HG03342 (cell line): ENCODE data around the gene NSUN2.
"Not testable (repeated sequence)": the region's sequence is repeated elsewhere in the genome, so short reads cannot be mapped to it uniquely, and the experiment has no call there.

ENCODE experiments used
- ATAC-seq: cut with Tn5 transposase; IDR thresholded peaks from one replicate; pipeline ENCODE4 v1.9.1; 2021; ENCODE audit warnings: mild to moderate bottlenecking, moderate library complexity; ENCODE audit not compliant: unreplicated experiment

NSUN2 gene

DNA sequence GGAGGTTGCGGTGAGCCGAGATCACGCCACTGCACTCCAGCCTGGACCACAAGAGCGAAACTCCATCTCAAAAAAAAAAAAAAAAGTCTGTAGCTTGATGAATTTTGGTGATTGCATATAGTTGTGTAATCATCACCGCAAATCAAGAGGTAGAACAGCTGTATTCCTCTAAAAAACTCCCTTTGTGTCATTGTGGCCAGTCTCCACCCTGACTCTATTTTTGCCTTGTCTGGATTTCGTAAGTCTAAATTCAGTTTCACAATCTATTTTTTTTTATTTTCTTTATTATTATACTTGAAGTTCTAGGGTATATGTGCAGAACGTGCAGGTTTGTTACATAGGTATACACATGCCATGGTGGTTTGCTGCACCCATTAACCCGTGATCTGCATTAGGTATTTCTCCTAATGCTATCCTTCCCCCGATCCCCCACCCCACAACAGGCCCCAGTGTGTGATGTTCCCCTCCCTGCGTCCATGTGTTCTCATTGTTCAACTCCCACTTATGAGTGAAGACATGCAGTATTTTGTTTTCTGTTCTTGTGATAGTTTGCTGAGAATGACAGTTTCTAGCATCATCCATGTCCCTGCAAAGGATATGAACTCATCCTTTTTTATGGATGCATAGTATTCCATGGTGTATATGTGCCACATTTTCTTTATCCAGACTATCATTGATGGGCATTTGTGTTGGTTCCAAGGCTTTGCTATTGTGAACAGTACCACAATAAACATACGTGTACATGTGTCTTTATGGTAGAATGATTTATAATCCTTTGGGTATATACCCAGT is 12.9 kb upstream of the NSUN2 start:
- not testable (repeated sequence) for ATAC-seq

GRCh38 chr5:6644794-6645241 is 12.0 kb upstream of the NSUN2 start:
- ATAC-seq, result no peak

DNA sequence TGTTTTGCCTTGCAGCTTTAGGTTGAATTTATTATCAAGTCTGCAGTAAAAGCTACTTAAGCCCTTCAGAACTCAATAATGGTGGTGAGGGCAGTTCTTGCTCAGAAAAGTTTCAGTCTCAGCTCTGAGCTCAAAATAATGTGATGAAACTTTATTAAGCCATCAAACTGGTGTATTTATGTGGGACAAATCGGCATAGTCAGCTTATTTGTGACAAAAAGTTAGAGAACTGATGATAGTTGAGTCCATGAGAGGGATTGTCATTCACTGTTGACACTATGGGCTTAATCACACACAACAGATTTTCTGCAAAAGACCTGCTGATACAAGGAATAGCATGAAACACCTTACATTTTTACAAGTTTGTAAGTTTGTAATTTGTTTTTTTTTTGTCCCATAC is 9.8 kb upstream of the NSUN2 start:
- ATAC-seq, result no peak

DNA sequence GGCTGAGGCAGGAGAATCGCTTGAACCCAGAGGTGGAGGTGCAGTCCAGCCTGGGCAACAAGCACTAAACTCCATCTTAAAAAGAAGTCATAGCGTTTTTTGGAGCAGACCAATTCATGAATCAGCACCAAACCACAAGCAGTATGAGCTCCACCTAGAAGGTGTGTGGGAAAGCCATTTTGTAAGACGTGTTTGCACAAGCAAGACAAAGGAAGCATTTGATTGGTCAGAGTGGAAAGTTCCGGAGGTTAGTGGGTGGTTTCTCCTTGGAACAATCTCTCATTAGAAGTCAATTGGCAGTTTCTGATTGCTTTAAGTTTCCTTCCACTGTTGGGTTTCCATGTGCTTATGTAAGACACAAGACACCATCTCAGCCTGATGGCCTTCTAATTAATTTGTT is 5.4 kb upstream of the NSUN2 start:
- no peak for ATAC-seq

DNA sequence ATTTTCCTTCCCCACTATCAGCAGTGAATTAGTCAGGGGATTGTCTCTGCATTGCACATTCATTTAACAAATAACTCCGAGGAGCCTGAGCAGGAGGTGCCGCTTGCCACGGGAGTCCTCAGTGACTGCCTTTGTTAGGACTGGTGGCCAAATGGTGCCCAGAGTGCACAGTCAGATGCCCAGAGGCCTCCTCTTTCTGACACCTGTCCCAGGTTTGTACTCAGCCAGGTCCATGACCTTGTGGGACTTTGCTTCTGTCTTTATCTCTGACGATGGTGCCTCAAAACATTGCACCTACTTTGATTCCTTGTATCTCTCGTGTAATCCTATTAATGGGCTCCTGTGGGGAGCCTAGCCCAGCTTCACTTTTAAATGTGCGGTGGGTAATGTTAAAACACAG is 4.7 kb upstream of the NSUN2 start:
- ATAC-seq, result no peak

DNA sequence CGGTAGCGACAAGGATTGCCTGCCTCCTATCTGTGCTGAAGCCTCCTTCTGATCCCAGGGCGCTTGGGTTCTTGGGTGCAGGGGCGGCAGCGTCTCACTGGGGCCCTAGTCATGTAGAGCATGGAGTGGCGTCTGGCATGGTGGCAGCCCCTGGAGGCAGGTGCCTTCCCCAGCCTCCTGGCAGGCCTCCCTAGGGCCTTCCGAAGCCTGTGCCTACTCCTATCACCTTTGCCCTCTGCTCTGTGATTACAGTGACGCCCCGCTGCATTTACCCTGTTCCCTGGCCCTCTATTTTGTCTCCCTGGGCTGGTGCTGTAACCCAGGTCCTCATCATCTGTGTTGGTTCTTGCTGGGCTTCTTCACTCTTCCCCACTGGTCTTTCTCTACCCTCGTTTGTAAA is 4.2 kb upstream of the NSUN2 start:
- no peak for ATAC-seq

DNA sequence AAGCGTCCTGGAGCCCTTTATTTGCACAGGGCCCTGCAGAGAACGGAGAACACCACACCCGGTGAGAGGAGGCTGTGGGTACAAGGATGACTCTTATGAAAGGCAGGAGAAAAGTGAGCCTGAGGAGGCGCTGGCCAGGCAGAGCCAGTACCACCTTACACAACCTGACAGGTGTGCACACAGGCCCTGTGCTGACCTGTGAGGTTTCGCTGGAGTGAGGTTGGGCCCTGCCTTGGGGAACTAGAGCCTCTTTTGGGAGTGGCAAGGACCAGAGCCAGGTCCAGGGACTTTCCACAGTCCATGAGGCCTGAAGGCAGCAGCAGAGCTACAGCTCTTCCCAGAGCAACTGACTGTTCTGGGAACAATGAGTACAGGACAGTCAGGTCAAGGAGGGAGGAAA is 3.4 kb upstream of the NSUN2 start:
- no peak for ATAC-seq

DNA sequence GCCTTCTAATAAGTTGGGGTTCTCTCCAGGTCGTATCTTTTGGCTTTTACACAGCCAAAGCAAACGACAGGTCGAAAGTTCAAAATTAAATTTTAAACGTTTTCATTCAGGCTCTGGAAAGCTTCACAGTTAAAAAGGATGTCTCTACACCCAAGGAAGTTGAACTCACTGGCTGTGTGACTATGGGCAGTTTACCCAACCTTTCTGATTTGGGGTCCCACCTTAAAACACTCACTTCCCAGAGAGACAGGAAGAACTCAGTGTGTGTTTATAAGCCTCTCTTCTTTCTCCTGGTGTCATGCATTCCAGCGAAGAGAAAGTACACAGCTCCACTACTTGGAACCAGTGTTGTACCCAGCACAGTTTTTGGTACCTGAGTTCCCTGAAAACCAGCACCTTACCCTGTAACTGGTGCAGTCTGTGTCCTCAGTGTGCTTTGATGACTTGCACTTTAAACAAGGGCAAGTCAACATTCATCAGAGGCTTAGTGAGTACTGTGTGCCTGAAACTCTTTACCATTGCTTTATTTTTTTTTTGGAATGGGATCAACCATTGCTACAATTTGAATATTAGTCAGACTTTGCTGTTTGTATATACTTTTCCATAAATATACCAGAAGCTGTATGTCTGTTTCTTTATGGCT is 2.1 kb upstream of the NSUN2 start:
- ATAC-seq, result no peak

DNA sequence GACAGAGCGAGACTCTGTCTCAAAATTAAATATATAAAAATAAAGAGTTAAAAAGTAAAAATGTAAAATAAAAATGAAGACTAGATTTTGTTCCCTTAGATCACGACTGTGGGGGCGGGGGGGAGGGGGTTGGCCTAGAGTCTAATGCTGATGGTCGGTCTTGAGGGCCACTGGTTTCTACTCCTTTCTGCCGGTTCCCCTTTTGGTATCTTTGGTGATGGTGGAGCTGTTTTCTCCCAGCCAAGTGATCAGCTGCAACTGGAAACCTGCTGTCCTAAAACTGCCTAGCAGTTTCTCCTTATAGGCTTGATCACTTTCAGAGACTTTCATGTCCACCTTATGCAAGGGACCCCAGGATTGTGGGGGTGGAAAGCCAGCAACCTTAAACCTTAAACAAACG is 1.5 kb upstream of the NSUN2 start:
- no peak for ATAC-seq

DNA sequence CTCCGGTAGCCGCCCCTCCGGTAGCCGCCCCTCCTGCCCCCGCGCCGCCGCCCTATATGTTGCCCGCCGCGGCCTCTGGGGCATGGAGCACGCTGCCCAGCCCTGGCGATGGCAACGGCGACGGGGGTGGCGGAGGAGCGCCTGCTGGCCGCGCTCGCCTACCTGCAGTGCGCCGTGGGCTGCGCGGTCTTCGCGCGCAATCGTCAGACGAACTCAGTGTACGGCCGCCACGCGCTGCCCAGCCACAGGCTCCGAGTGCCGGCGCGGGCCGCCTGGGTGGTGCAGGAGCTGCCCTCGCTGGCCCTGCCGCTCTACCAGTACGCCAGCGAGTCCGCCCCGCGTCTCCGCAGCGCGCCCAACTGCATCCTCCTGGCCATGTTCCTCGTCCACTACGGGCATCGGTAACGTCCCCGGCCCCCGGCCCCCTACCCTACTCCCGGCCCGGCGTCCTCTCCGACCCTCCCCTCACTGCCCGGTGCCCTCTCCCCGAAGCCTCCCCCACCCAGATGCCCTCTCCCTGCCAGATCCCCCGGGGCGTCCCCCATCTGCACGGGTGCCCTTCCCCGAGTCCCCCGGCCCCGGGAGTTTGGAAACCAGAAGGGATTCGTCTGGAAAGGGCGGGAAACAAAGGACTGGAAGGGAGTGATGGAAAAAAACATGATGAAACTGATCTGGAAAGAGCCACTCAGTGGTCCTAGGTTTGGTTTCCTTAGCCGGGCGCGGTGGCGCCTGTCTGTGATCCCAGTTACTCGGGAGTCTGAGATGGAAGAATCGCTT is 813 bp upstream of the NSUN2 start:
- peak; percentile 37 for ATAC-seq

GRCh38 chr5:6632324-6632887 is 438 bp downstream of the NSUN2 start:
- peak; percentile 25 for ATAC-seq

GRCh38 chr5:6631441-6631840 is 1.4 kb downstream of the NSUN2 start:
- no peak for ATAC-seq

DNA sequence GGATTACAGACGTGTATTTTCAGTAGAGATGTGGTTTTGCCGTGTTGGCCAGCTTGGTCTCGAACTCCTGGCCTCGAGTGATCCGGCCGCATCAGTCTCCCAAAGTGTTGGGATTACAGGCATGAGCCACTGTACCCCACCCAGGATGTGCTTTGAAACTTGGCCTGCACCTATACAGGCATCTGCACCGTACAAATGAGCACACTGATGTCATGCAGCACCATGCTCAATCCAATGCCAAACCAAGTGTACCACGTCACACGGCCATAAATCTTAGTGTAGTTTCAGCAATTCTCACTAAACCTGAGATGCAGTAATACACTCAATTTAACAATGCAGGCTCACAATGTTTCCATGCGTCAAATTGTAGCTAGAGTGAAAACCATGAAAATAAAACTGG is 6.3 kb downstream of the NSUN2 start:
- no peak for ATAC-seq

DNA sequence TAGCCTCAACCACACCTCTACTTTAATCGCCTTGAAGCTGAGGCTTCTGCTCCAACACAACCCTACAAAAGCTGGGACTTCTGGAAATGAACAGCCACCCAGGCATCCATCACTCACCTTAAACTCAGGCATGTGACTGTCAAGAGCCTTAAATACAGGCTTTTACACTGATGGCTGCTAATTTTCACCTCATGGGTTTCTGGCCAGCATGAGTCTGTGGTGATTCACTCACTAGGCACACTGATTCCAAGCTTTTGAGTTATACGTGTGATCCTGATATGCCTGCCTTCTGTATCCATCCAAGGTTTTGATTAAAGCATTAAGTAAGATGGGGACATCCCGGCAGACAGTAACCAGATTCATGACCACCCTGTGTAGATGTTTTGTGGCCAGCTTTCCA is 8.9 kb downstream of the NSUN2 start:
- ATAC-seq, result no peak

- ATAC-seq, result no peak
These were observed 9.6 kb downstream of the NSUN2 start for GRCh38 chr5:6623228-6623627.

GRCh38 chr5:6616632-6617031 is 16.2 kb downstream of the NSUN2 start:
- no peak for ATAC-seq

- ATAC-seq, result no peak
These were observed 17.6 kb downstream of the NSUN2 start for GRCh38 chr5:6615034-6615815.

DNA sequence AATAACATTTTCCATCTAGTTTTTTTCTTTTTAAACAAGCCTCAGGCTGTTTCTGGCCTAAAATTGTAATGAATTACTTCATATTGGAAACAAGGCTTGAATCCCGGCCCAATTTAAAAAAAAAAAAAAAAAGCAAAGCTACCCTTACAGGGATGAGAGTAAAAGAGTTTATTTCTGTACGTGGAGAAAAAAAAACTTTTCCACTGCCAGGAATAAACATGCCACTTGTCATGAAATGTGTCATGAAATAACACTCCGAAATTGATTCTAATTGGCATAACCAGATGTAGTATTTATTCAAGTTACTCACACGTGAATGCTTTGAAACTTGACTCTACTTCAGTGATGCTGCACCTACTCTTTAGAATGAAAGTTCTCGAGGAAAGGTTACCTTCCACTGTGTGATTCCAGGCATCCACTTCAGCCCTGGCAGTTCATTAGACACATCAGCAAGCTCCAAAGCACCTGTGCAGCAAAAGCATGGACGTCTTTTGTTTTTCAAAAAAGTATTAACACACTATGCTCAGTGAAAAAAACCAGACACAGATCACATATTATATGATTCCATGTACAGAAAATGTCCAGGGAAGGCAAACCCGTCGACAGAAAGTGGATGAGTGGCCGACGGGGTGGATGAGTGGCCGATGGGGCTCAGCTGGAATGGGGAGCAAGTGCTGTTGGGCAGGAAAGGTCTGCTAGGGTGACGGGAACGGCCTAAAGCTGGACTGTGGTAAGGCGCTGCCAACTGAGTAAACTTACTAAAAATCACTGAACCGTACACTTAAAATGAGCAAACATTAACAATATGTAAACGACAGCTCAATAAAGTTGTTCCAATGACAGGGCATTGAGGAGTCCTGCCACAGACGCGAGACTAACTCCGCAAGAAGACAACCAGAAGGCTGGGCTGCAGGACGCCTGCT is 21.2 kb downstream of the NSUN2 start:
- ATAC-seq, result no peak

- ATAC-seq, result no peak
These were observed 24.8 kb downstream of the NSUN2 start for GRCh38 chr5:6608016-6608415.

DNA sequence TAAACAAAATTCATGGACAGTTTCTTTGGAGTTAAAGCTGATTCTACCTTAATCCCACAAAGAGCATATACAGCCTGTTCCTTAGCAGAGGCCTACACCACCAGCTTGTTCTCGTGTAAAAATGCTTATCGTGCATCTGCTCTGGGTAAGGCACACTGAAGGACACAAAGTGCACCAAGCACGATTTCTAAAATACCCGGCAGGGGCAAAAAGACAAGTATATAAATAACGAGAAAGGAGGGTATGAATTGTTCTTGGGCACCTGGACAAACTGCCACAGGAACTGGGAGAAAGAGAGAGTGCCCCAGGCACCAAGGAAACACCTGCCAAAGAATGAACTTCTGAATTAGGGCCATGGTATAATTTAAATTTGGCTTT is 25.3 kb downstream of the NSUN2 start:
- ATAC-seq, result no peak
